IMR-90 (cell line): Measurements from ENCODE around the gene TM4SF4. TPM values are rescaled to one million over a fixed set of nuclear protein-coding genes. Genes with fewer than 3 reads are reported as not detected.

Source experiments
- ATAC-seq: fragments of 200-7000 bp; cut with Tn5 transposase; 2 replicates; pipeline ENCODE4 v1.9.1; 2020; ENCODE audit warnings: low read depth, mild to moderate bottlenecking, moderate library complexity
- BruUV-seq: library from RNA; stranded (reverse); fragments of 400-500 nt; replicated peaks from 2 replicates; lab custom pipeline; 2021; lab: Mats Ljungman, UMichigan
- CTCF ChIA-PET: fragments of 300-600 bp; formaldehyde crosslinking; extraction: SDS; loops from one replicate; lab custom pipeline; 2021; ENCODE audit warnings: antibody characterized with exemption; lab: Yijun Ruan, JAX
- POLR2A ChIA-PET: fragments of 300-600 bp; sonication (Branson Sonifier 250); formaldehyde crosslinking; loops from one replicate; lab custom pipeline; 2022; ENCODE audit warnings: antibody characterized with exemption; ENCODE audit not compliant: unreplicated experiment; lab: Charles Lee
- DNase-seq: peaks from one replicate; pipeline ENCODE4 v3.0.0; 2013
- H2AFZ ChIP-seq: replicated peaks from 2 replicates; pipeline ENCODE3; 2013; ENCODE audit warnings: low read length, mild to moderate bottlenecking; ENCODE audit not compliant: poor library complexity
- H2AK5ac ChIP-seq: 2 replicates; pipeline ENCODE4 v1.6.1; 2013; ENCODE audit warnings: low read depth, low read length, inconsistent platforms
- H2AK9ac ChIP-seq: replicated peaks from 2 replicates; pipeline ENCODE3; 2013; ENCODE audit warnings: mild to moderate bottlenecking, low read depth, low read length, moderate library complexity; ENCODE audit not compliant: poor library complexity
- H2BK120ac ChIP-seq: 2 replicates; pipeline ENCODE4 v1.6.1; 2013; ENCODE audit warnings: low read depth, low read length, inconsistent platforms
- H2BK15ac ChIP-seq: 3 replicates; pipeline ENCODE4 v1.6.1; 2013; ENCODE audit warnings: low read depth, low read length, inconsistent platforms
- H2BK20ac ChIP-seq: 2 replicates; pipeline ENCODE4 v1.6.1; 2013; ENCODE audit warnings: low read depth, mild to moderate bottlenecking, inconsistent platforms, low read length, moderate library complexity
- H2BK5ac ChIP-seq: 2 replicates; pipeline ENCODE4 v1.6.1; 2013; ENCODE audit warnings: mild to moderate bottlenecking, low read depth, low read length, inconsistent platforms; ENCODE audit not compliant: poor library complexity, severe bottlenecking
- H3K14ac ChIP-seq: replicated peaks from 2 replicates; pipeline ENCODE4 v1.6.1; 2013; ENCODE audit warnings: low read depth, low read length, inconsistent platforms
- H3K18ac ChIP-seq: 2 replicates; pipeline ENCODE4 v1.6.1; 2013; ENCODE audit warnings: low read depth, low read length, control low read depth
- H3K23ac ChIP-seq: 2 replicates; pipeline ENCODE4 v1.6.1; 2013; ENCODE audit warnings: low read depth, low read length, inconsistent platforms
- H3K27ac ChIP-seq: 2 replicates; pipeline ENCODE4 v1.5.1; 2013; ENCODE audit warnings: mild to moderate bottlenecking, control low read depth, low read length; ENCODE audit not compliant: insufficient read depth
- H3K27me3 ChIP-seq: 2 replicates; pipeline ENCODE4 v1.6.1; 2013; ENCODE audit warnings: low read length; ENCODE audit not compliant: control insufficient read depth, insufficient read depth
- H3K36me3 ChIP-seq: 2 replicates; pipeline ENCODE4 v1.6.1; 2013; ENCODE audit warnings: low read length, mixed read lengths; ENCODE audit not compliant: control insufficient read depth, insufficient read depth
- H3K4ac ChIP-seq: 2 replicates; pipeline ENCODE4 v1.6.1; 2013; ENCODE audit warnings: low read depth, low read length, inconsistent platforms
- H3K4me1 ChIP-seq: 2 replicates; pipeline ENCODE4 v1.6.1; 2013; ENCODE audit warnings: low read length, mixed read lengths; ENCODE audit not compliant: control insufficient read depth, insufficient read depth
- H3K4me2 ChIP-seq: 2 replicates; pipeline ENCODE4 v1.6.1; 2013; ENCODE audit warnings: low read depth, mild to moderate bottlenecking, control low read depth, low read length, moderate library complexity
- H3K4me3 ChIP-seq: 2 replicates; pipeline ENCODE4 v1.5.1; 2013; ENCODE audit warnings: low read depth, mild to moderate bottlenecking, control low read depth, low read length, moderate library complexity; ENCODE audit not compliant: insufficient read depth
- H3K56ac ChIP-seq: 2 replicates; pipeline ENCODE4 v1.6.1; 2013; ENCODE audit warnings: low read length, inconsistent platforms; ENCODE audit not compliant: insufficient read depth; ENCODE audit errors: extremely low read depth
- H3K79me1 ChIP-seq, 2 experiments: 2 replicates each; pipeline ENCODE4 v1.6.1; 2013; ENCODE audit warnings: low read length in 2 of 2, inconsistent platforms in 1 of 2, low read depth in 1 of 2
- H3K9ac ChIP-seq: 2 replicates; pipeline ENCODE4 v1.6.1; 2013; ENCODE audit warnings: low read depth, low read length, control low read depth
- H3K9me1 ChIP-seq: 2 replicates; pipeline ENCODE4 v1.6.1; 2013; ENCODE audit warnings: low read length, inconsistent platforms; ENCODE audit not compliant: insufficient read depth
- H3K9me3 ChIP-seq: 2 replicates; pipeline ENCODE4 v1.6.1; 2013; ENCODE audit warnings: low read length; ENCODE audit not compliant: control insufficient read depth, insufficient read depth
- H4K20me1 ChIP-seq: 2 replicates; pipeline ENCODE4 v1.6.1; 2013; ENCODE audit warnings: low read length, inconsistent platforms; ENCODE audit not compliant: insufficient read depth
- H4K5ac ChIP-seq: 2 replicates; pipeline ENCODE4 v1.6.1; 2013; ENCODE audit warnings: mild to moderate bottlenecking, low read depth, low read length, control low read depth
- H4K8ac ChIP-seq, 2 experiments: 2 replicates each; pipeline ENCODE4 v1.6.1; 2013; ENCODE audit warnings: low read depth in 2 of 2, low read length in 2 of 2, control low read depth in 1 of 2, inconsistent platforms in 1 of 2
- H4K91ac ChIP-seq: 2 replicates; pipeline ENCODE4 v1.6.1; 2013; ENCODE audit warnings: low read depth, low read length, inconsistent platforms; ENCODE audit not compliant: insufficient read depth
- CTCF ChIP-seq: conservative IDR thresholded peaks from 2 replicates; pipeline ENCODE4 v1.5.1; 2012; ENCODE audit warnings: mild to moderate bottlenecking, low read depth, low read length, improper control_type of control experiment
- ELK1 ChIP-seq: fragments of 150-350 bp; IDR thresholded peaks from 2 replicates; pipeline ENCODE4 v1.6.1; 2016; ENCODE audit warnings: low read depth, mild to moderate bottlenecking, low read length, moderate library complexity, borderline replicate concordance
- MAZ ChIP-seq: IDR thresholded peaks from 2 replicates; pipeline ENCODE4 v1.6.1; 2012; ENCODE audit warnings: low read depth, mild to moderate bottlenecking, low read length, improper control_type of control experiment, moderate library complexity, borderline replicate concordance
- RCOR1 ChIP-seq: IDR thresholded peaks from 2 replicates; pipeline ENCODE4 v1.6.1; 2012; ENCODE audit warnings: mild to moderate bottlenecking, low read length, improper control_type of control experiment; ENCODE audit not compliant: insufficient replicate concordance
- RFX5 ChIP-seq: IDR thresholded peaks from 2 replicates; pipeline ENCODE4 v1.8.0; 2012; ENCODE audit warnings: low read depth, mild to moderate bottlenecking, low read length, moderate library complexity
- WGBS, 2 experiments: methylation state at CpG; one replicate each; pipeline versions ENCODE4 v1.1.5 to v1.1.7; 2013; ENCODE audit warnings: missing lambda C conversion rate in 2 of 2; ENCODE audit not compliant: insufficient read length in 1 of 2; ENCODE audit errors: extremely low coverage in 2 of 2; 5-methylcytosine and 5-hydroxymethylcytosine counted together
- dilution Hi-C: fragments of 300-500 bp; cut with HindIII; formaldehyde crosslinking; loops from one replicate; pipeline ENCODE4 v1.14.3; 2018; ENCODE audit warnings: low sequenced_read_pairs; ENCODE audit not compliant: unreplicated experiment
- in situ Hi-C: fragments of 300-500 bp; cut with MboI; formaldehyde crosslinking; loops from 3 replicates; pipeline ENCODE4 v1.14.3; 2019; ENCODE audit warnings: low sequenced_read_pairs, inconsistent platforms, mixed read lengths
- intact Hi-C: fragments of 100-400 bp; cut with micrococcal nuclease; formaldehyde crosslinking; loops from 2 replicates; pipeline ENCODE4 v1.10.0; 2022
- polyA plus RNA-seq, 3 experiments: library from polyadenylated mRNA; depleted of rRNA; stranded (reverse); fragments of >200 nt; gene quantifications; 2 replicates each; pipeline ENCODE4 v1.2.3, GENCODE V29; 2012; ENCODE audit warnings: low replicate concordance in 1 of 3
- total RNA-seq: library from RNA; depleted of rRNA; stranded (reverse); fragments of >200 nt; gene quantifications from 2 replicates; pipeline ENCODE4 v1.2.3, GENCODE V29; 2012

Gene TM4SF4
- total and polyA plus RNA-seq, 2 of the 4 experiments (the other 2 are of a cell fraction): 0.60 to 1.6 TPM

- 0 out of 4 replicates have a peak, but pooled peaks cover 0 to 5% of the 10 kb centered on the region in 2 experiments for H3K79me1 ChIP-seq
- ATAC-seq: peak; percentile 18
- CTCF ChIA-PET: no interaction called here
These were observed 11.9 kb upstream of the TM4SF4 start for GRCh38 chr3:149462581-149463011.

More at GRCh38 chr3:149462581-149463011, 11.9 kb upstream of the TM4SF4 start:
- Histone ChIP-seq H4K5ac (peak overlapping the region; percentile 43), H3K23ac (peak overlapping the region; percentile 72; the same call in 1 of the 2 replicates), H3K4me3 (no peak overlapping the region), H3K9me1 (peaks cover 13% of the 10 kb centered on the region), H2BK5ac (peak overlapping the region; percentile 87), H3K27ac (peak overlapping the region; percentile 74), H3K27me3 (no peaks in the 10 kb centered on the region), H2BK20ac (peak overlapping the region; percentile 92), H2AFZ (peak overlapping the region; percentile 64), H4K8ac (peak overlapping the region; percentile 64 to 74; a peak in 3 of 4 replicates), H2AK5ac (peak overlapping the region; percentile 93), H3K4ac (peak overlapping the region; percentile 86), H4K91ac (peak overlapping the region; percentile 84), H2AK9ac (peak overlapping the region; percentile 79), H3K14ac (peak overlapping the region; percentile 86), H3K9ac (no peak overlapping the region), H3K4me1 (peaks cover 19% of the 10 kb centered on the region), H3K36me3 (no peaks in the 10 kb centered on the region), H2BK15ac (peak overlapping the region; percentile 93), H3K9me3 (no peaks in the 10 kb centered on the region), H2BK120ac (peak overlapping the region; percentile 92), H3K56ac (peak overlapping the region; percentile 36; the same call in 1 of the 2 replicates), H4K20me1 (no peaks in the 10 kb centered on the region), H3K18ac (peak overlapping the region; percentile 80), H3K4me2 (no peak overlapping the region)
- BruUV-seq: no TSS peak
- dilution Hi-C loops (no loop called here), in situ Hi-C loops (no loop called here), intact Hi-C loops (no loop called here)
- DNase-seq: peak; percentile 49
- POLR2A ChIA-PET: no interaction called here
- WGBS, 2 experiments: no CpG with 5 or more reads among the region's 2 CpGs
- TF ChIP-seq RFX5: no peak
- TF ChIP-seq MAZ: no peak
- TF ChIP-seq RCOR1: no peak
- TF ChIP-seq ELK1: no peak
- TF ChIP-seq CTCF: no peak
